Loucy (cell line): Measurements from ENCODE around the gene STIM1.
A peak's percentile ranks its signal among the peaks of the same experiment; 100 is the strongest.
"Not testable (repeated sequence)": the region's sequence is repeated elsewhere in the genome, so short reads cannot be mapped to it uniquely, and the experiment has no call there.

ENCODE experiments used
- H2AFZ ChIP-seq: fragments of 200-600 bp; sonication (generic); 2 replicates; pipeline ENCODE4 v1.6.0; 2016; ENCODE audit warnings: antibody characterized with exemption, mild to moderate bottlenecking, low read length, moderate library complexity
- H3F3A ChIP-seq: fragments of 200-600 bp; 2 replicates; pipeline ENCODE4 v1.6.0; 2016; ENCODE audit warnings: antibody characterized with exemption, low read depth, mild to moderate bottlenecking
- H3K27me3 ChIP-seq: fragments of 200-600 bp; sonication (generic); 2 replicates; pipeline ENCODE4 v1.6.1; 2014; ENCODE audit warnings: low read length, mild to moderate bottlenecking; ENCODE audit not compliant: insufficient read depth, poor library complexity, severe bottlenecking
- H3K36me3 ChIP-seq: fragments of 200-600 bp; sonication (generic); 2 replicates; pipeline ENCODE4 v1.6.1; 2016; ENCODE audit warnings: low read length; ENCODE audit not compliant: insufficient read depth
- H3K4me1 ChIP-seq: fragments of 200-600 bp; sonication (generic); 2 replicates; pipeline ENCODE4 v1.5.1; 2014; ENCODE audit warnings: low read length, mild to moderate bottlenecking; ENCODE audit not compliant: insufficient read depth, poor library complexity, severe bottlenecking
- H3K4me2 ChIP-seq: fragments of 200-600 bp; sonication (generic); 2 replicates; pipeline ENCODE4 v1.6.0; 2014; ENCODE audit warnings: antibody characterized with exemption, low read length, low read depth, mild to moderate bottlenecking; ENCODE audit not compliant: poor library complexity, severe bottlenecking
- H3K4me3 ChIP-seq: fragments of 200-600 bp; sonication (generic); 2 replicates; pipeline ENCODE4 v1.5.1; 2014; ENCODE audit warnings: low read length, mild to moderate bottlenecking, mixed read lengths; ENCODE audit not compliant: poor library complexity, severe bottlenecking
- H3K79me2 ChIP-seq: fragments of 200-600 bp; sonication (generic); 2 replicates; pipeline ENCODE4 v1.6.1; 2014; ENCODE audit warnings: low read length; ENCODE audit not compliant: insufficient read depth
- H3K9ac ChIP-seq: fragments of 200-600 bp; sonication (generic); 2 replicates; pipeline ENCODE4 v1.6.0; 2014; ENCODE audit warnings: mild to moderate bottlenecking, low read depth, low read length, moderate library complexity; ENCODE audit not compliant: poor library complexity, severe bottlenecking
- H3K9me2 ChIP-seq: fragments of 200-600 bp; sonication (generic); replicated peaks from 2 replicates; pipeline ENCODE4 v1.6.1; 2016; ENCODE audit warnings: low read depth, low read length, mixed read lengths
- H3K9me3 ChIP-seq: fragments of 200-600 bp; sonication (generic); 2 replicates; pipeline ENCODE4 v1.6.1; 2014; ENCODE audit warnings: mild to moderate bottlenecking, antibody characterized with exemption, low read length, low read depth; ENCODE audit not compliant: insufficient read depth
- H4K20me1 ChIP-seq: fragments of 200-600 bp; sonication (generic); 2 replicates; pipeline ENCODE4 v1.6.0; 2014; ENCODE audit warnings: antibody characterized with exemption, low read length, mild to moderate bottlenecking; ENCODE audit not compliant: insufficient read depth, poor library complexity, severe bottlenecking
- EZH2phosphoT487 ChIP-seq: fragments of 200-600 bp; IDR thresholded peaks from 2 replicates; pipeline ENCODE4 v1.6.1; 2018; ENCODE audit warnings: antibody characterized with exemption, mild to moderate bottlenecking, moderate library complexity, borderline replicate concordance
- TF ChIP-seq, protein P1 (sequence below): fragments of 200-600 bp; sonication (generic); conservative IDR thresholded peaks from 2 replicates; pipeline ENCODE4 v1.5.1; 2014; ENCODE audit warnings: mild to moderate bottlenecking, antibody characterized with exemption, low read length

Gene STIM1

DNA sequence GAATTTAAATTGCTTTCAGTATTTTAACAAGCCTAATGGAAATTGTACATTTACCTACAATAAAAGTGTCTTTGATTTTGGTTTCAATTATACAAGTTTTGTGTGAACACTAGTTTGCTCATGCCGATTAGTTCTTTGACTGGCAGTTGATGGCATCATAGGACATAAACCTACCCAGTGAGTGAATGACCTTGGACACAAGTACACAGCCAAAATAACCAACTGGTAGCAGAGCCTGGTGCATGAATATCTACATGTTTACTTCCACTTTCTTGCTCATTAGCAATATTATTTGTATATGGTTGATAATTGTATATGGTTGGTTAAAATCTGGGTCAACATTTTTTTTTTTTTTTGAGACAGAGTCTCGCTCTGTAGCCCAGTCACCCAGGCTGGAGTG lies 37.8 kb downstream of the STIM1 start:
- H3K9me2 ChIP-seq, result no peaks in the 10 kb centered on the region
- H3K36me3 ChIP-seq, result no peaks in the 10 kb centered on the region
- H3F3A ChIP-seq, result peaks cover 3% of the 10 kb centered on the region; the same call in 1 of the 2 replicates
- no peaks in the 10 kb centered on the region for H3K9me3 ChIP-seq
- H4K20me1 ChIP-seq, result peaks cover 25% of the 10 kb centered on the region
- TF ChIP-seq EZH2phosphoT487, result no peak
- TF ChIP-seq, protein P1, sequence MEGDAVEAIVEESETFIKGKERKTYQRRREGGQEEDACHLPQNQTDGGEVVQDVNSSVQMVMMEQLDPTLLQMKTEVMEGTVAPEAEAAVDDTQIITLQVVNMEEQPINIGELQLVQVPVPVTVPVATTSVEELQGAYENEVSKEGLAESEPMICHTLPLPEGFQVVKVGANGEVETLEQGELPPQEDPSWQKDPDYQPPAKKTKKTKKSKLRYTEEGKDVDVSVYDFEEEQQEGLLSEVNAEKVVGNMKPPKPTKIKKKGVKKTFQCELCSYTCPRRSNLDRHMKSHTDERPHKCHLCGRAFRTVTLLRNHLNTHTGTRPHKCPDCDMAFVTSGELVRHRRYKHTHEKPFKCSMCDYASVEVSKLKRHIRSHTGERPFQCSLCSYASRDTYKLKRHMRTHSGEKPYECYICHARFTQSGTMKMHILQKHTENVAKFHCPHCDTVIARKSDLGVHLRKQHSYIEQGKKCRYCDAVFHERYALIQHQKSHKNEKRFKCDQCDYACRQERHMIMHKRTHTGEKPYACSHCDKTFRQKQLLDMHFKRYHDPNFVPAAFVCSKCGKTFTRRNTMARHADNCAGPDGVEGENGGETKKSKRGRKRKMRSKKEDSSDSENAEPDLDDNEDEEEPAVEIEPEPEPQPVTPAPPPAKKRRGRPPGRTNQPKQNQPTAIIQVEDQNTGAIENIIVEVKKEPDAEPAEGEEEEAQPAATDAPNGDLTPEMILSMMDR, result no peak
- peaks cover 55% of the 10 kb centered on the region for H3K4me1 ChIP-seq
- H2AFZ ChIP-seq, result no peak overlapping the region
- H3K79me2 ChIP-seq, result peaks cover 84% of the 10 kb centered on the region
- H3K4me2 ChIP-seq, result peak overlapping the region; percentile 73
- H3K9ac ChIP-seq, result peak overlapping the region; percentile 43
- H3K4me3 ChIP-seq, result peak overlapping the region; percentile 54
- H3K27me3 ChIP-seq, result no peaks in the 10 kb centered on the region

DNA sequence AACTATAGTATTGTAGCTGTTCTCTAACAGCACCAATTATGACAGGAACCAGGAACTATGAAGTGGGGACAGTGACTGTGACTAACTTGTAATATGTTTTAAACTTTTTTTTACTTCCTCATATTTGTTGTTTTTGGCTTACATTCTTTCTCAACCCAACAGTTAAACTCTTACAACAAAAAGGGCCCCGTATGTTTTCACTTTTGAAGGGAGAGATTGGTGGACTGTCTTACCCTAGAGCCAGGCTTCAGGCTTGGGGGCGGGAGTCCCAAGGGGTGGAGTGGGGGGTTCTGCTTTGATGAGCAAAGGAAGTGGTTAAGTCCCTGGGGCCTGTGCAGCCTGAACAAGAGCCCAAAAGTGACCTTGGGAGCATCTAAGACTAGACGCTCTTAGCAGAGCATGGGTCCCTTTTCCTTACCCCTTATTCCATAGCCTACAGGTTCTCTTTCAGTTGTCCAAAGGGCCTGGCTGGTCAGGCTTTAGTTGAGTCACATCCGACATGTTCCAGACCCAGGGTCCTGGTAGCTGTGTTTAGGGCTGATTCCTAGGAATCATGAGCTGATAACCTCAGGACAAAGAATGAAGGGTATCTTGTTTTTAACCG lies 38.8 kb downstream of the STIM1 start:
- H3K4me2 ChIP-seq, result peak overlapping the region; percentile 73

DNA sequence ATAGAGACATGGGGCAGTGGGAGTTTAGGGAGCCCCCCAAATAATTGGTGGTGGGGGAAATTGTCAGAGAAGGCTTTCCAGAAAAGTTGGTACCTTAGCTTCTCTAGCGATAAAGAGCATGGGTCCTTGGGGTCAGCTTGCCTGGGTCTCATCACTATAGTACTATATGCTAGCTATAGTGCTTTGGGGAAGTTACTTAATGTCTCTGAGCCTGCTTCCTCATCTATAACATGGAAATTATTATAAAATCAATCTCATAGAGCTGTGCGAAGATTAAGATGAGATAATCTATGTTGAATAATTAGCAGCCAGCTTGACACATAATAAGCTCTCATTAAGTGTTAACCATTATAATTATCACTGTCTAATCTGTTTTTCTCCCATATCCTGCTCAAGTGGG lies 41.2 kb downstream of the STIM1 start:
- peaks cover 42% of the 10 kb centered on the region for H3K4me1 ChIP-seq
- no peaks in the 10 kb centered on the region for H3K27me3 ChIP-seq
- H3K9ac ChIP-seq, result no peak overlapping the region
- no peaks in the 10 kb centered on the region for H3K9me2 ChIP-seq
- no peak overlapping the region for H3K4me3 ChIP-seq
- H3K9me3 ChIP-seq, result no peaks in the 10 kb centered on the region
- H3K4me2 ChIP-seq, result no peak overlapping the region
- H3F3A ChIP-seq, result peaks cover 3% of the 10 kb centered on the region; the same call in 1 of the 2 replicates
- no peak overlapping the region for H2AFZ ChIP-seq
- TF ChIP-seq, protein P1, result no peak
- no peak for TF ChIP-seq EZH2phosphoT487
- H4K20me1 ChIP-seq, result peaks cover 19% of the 10 kb centered on the region
- H3K79me2 ChIP-seq, result peaks cover 71% of the 10 kb centered on the region
- no peaks in the 10 kb centered on the region for H3K36me3 ChIP-seq

More for the DNA sequence above, 38.8 kb downstream of the STIM1 start:
- Histone ChIP-seq H3K9me3 (no peaks in the 10 kb centered on the region), H3K9me2 (no peaks in the 10 kb centered on the region), H3K27me3 (no peaks in the 10 kb centered on the region), H3K4me3 (peak overlapping the region; percentile 54), H3K9ac (peak overlapping the region; percentile 43), H3K4me1 (peaks cover 55% of the 10 kb centered on the region), H4K20me1 (peaks cover 20% of the 10 kb centered on the region), H3K79me2 (peaks cover 75% of the 10 kb centered on the region), H3F3A (peaks cover 3% of the 10 kb centered on the region; the same call in 1 of the 2 replicates), H2AFZ (no peak overlapping the region), H3K36me3 (no peaks in the 10 kb centered on the region)
- no peak for TF ChIP-seq EZH2phosphoT487
- TF ChIP-seq, protein P1, result no peak

DNA sequence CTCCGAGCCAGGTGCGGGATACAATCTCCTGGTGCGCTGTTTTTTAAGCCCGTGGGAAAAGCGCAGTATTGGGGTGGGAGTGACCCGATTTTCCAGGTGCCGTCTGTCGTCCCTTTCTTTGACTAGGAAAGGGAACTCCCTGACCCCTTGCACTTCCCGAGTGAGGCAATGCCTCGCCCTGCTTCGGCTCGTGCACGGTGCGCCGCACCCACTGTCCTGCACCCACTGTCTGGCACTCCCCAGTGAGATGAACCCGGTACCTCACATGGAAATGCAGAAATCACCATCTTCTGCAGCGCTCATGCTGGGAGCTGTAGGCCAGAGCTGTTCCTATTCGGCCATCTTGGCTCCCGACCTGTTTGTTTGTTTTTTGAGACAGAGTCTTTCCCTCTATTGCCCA lies 44.8 kb downstream of the STIM1 start:
- not testable (repeated sequence) for H3K27me3 ChIP-seq, H3K9me2 ChIP-seq, H3F3A ChIP-seq, H2AFZ ChIP-seq, H3K36me3 ChIP-seq, H3K4me3 ChIP-seq, H3K9me3 ChIP-seq, H3K4me2 ChIP-seq, H3K9ac ChIP-seq
- Histone ChIP-seq H3K79me2 (peaks cover 70% of the 10 kb centered on the region), H3K4me1 (peaks cover 45% of the 10 kb centered on the region), H4K20me1 (peaks cover 36% of the 10 kb centered on the region)
